Epithelial cell of proximal tubule (primary cell): Measurements from ENCODE around the gene MAN1B1. TPM values are rescaled to one million over a fixed set of nuclear protein-coding genes. Genes with fewer than 3 reads are reported as not detected.

Experiments used
- DNase-seq: peaks from one replicate; pipeline ENCODE4 v3.0.0-alpha.2; 2011; ENCODE audit warnings: low read depth
- H3K4me3 ChIP-seq: 2 replicates; pipeline ENCODE4 v1.5.1; 2011; ENCODE audit warnings: low read depth, mild to moderate bottlenecking, low read length
- total RNA-seq: library from RNA; depleted of rRNA; stranded (reverse); fragments of >200 nt; gene quantifications from 2 replicates; pipeline ENCODE4 v1.2.3, GENCODE V29; 2015
- TF ChIP-seq, protein P1 (sequence below): conservative IDR thresholded peaks from 2 replicates; pipeline ENCODE4 v1.5.1; 2012; ENCODE audit warnings: low read depth, mild to moderate bottlenecking, low read length

The MAN1B1 gene
- total RNA-seq, 1 donor from 2014 or later = 74.3 TPM

DNA sequence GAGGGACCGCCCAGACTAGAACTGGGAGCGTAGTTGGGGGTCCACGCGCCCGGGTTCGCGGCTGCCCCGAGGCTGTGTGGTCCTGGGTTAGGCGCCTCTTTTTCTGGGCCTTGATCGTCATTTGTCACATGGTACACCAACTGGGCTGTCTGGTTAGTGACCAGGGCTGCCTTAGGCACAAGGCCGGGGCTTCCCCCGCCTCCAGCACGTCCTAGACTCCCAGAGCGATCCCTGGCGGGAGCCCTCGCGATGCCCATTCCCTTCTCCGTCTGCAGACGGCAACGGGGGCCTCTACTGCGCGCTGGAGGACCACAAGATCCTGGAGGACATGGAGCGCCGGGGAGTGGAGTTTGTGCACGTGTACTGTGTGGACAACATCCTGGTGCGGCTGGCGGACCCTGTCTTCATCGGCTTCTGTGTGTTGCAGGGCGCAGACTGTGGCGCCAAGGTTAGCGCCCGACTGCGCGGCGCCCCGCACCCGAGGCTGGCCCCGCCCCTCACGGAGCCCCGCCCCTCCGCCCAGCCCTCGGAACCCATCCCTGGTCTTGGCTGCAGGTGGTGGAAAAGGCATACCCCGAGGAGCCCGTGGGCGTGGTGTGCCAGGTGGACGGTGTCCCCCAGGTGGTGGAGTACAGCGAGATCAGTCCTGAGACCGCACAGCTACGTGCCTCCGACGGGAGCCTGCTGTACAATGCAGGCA lies 7.9 kb upstream of the MAN1B1 start:
- TF ChIP-seq, protein P1, sequence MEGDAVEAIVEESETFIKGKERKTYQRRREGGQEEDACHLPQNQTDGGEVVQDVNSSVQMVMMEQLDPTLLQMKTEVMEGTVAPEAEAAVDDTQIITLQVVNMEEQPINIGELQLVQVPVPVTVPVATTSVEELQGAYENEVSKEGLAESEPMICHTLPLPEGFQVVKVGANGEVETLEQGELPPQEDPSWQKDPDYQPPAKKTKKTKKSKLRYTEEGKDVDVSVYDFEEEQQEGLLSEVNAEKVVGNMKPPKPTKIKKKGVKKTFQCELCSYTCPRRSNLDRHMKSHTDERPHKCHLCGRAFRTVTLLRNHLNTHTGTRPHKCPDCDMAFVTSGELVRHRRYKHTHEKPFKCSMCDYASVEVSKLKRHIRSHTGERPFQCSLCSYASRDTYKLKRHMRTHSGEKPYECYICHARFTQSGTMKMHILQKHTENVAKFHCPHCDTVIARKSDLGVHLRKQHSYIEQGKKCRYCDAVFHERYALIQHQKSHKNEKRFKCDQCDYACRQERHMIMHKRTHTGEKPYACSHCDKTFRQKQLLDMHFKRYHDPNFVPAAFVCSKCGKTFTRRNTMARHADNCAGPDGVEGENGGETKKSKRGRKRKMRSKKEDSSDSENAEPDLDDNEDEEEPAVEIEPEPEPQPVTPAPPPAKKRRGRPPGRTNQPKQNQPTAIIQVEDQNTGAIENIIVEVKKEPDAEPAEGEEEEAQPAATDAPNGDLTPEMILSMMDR = no peak
- H3K4me3 ChIP-seq = peak overlapping the region; percentile 72
- DNase-seq = no peak

DNA sequence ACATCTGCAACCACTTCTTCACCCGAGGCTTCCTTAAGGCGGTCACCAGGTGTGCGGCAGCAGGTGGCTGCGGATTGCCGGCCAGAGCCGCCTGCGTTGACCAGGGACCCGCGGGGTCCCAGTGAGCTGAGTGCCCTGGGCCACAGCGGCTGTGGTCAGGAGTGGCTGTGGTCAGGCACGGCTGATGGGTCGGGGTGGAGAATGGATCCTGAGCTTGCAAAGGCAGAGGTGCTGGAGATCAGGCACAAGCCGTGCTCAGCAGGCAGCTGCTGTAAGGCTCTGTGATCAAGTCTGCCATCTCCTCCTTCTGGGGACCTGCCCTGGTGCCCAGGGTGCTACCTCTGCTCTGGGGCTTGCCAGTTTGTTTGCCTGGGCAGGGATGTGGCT lies 7.4 kb upstream of the MAN1B1 start:
- H3K4me3 ChIP-seq = no peak overlapping the region
- DNase-seq = no peak
- TF ChIP-seq, protein P1 = no peak

DNA sequence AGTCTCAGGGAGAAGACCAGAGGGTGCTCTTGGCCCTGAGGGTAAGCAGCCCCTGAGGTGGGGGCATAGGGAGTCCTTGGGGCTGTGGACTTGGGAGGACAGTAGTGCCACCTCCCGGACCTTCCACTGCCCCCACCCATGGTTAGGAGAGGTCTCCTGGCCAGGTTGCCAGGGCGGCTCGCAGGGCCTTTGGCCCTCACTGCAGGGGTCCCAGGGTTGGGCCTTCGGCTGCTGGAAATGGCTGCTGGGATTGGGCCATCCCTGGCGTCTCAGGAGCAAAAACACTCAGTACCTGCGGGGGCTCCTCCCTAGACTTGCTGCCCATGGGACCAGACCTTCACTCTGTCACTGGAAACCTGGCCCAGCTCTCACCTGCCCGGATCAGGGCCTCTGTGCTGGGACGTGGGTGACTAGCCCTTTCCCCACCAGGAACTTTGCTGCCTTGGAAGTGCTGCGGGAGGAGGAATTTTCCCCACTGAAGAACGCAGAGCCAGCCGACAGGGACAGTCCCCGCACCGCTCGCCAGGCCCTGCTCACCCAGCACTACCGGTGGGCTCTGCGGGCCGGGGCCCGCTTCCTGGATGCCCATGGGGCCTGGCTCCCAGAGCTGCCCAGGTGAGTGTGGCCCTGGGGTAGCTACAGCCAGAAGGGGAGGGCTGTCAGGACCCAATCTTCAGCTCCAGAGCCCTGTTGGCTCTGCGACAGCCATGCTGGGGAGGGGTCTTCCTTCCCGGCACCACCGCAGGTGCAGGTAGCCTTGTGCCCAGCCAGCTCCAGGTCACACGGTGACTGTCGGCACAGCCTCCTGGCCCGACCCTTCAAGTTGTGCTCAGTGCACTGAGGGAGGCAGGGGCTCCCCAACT lies 6.3 kb upstream of the MAN1B1 start:
- H3K4me3 ChIP-seq = no peak overlapping the region
- TF ChIP-seq, protein P1 = no peak
- DNase-seq = no peak

DNA sequence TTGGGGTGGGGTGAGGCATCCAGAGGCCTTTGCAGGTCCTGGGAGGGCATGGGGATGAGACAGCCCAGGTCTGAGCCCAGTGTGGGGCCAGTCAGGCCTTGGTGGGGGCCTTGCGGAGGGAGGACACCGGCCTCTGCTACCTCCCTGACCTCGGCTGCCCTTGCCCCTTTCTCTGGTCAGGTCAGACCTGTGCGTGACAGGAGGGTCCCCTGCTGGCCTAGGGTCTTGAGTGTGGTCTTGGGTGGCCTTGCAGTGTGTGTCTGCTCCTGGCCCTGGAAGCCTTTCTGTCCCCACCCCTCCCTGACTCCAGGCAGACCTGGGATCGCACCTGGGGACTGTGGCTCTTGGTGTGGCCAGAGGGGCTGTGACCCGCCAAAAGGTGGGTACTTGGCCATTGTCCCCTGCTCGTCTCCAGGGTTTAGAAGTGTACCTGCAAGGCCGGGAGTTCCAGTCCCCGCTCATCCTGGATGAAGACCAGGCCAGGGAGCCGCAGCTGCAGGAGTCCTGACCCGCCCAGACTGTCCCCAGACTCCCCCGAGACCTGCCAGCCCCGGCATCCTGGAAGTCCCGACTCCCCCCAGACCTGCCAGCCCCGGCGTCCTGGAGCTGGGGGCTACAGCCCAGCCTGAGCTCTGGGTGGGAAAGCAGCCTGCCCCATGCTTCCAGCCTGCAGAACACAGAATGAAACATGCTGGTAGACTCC lies 4.4 kb upstream of the MAN1B1 start:
- TF ChIP-seq, protein P1 = no peak
- no peak for DNase-seq
- H3K4me3 ChIP-seq = no peak overlapping the region

DNA sequence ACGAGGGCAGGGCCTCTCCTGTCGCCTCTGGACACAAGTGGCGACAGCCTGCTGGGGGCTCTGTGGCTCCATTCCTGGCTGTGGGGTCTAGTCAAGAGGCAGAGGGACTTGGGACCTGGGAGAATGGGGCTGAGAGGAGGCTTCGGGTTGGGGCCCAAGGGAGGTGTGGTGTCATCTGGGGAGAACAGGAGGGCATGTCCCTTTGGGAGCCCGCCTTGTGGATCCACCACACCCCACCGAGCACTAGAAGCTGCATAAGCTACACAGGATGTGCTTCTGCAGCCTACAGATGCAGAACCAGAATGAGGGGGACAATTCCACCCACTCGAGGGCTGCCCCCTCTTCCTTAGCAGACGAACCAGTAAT lies 3.9 kb upstream of the MAN1B1 start:
- TF ChIP-seq, protein P1 = no peak
- H3K4me3 ChIP-seq = no peak overlapping the region
- no peak for DNase-seq

DNA sequence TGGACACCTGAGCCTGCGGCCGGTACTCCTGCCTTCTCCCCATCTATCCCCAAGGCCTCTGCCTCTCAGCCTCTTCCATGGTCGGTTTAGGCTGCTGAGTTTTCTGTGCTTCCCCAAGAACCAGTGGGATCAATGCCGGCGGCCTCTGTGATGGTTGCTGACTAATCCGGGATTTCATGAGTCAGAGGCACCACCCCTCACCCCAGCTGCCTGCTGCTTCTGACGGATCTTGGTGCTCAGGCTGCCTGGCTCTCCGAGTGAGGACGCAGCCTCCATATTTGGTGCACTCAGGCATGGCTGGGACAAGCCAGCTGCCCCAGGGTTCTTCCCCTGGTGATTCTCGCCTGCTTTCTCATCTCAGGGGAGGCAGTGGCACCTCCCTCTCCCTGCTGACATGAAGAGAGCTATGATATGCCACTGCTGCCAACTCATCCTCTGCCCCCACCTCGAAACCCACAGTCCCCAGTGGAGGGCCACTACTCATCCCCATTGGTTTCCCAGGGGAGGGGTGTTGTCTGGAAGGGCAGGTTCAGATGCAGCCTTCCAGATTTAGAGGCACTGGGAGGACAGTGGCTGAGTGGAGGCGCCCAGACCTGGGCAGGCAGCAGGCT lies 3.3 kb upstream of the MAN1B1 start:
- H3K4me3 ChIP-seq = no peak overlapping the region
- TF ChIP-seq, protein P1 = no peak
- peak; percentile 88 for DNase-seq
